Measurements from ENCODE around the gene ZNF619. TPM values are rescaled to one million over a fixed set of nuclear protein-coding genes. Genes with fewer than 3 reads are reported as not detected.

Gene ZNF619
- total and polyA plus RNA-seq, 2 of the 13 experiments (the other 11 are each of a cell fraction or from before 2014, with no cell fraction given) = 0.83 to 5.2 TPM

GRCh38 chr3:40511031-40511718 is 34.3 kb downstream of the ZNF619 start:
- Histone ChIP-seq H3K4me2 (ENCODE audit: low read depth, low read length) (no peak overlapping the region), H3K27me3 (ENCODE audit: control insufficient read depth in 1 of 2, insufficient read depth in 2 of 2, low read length in 2 of 2) (no peaks in the 10 kb centered on the region; a peak in 1 of 5 replicates), H2AFZ (ENCODE audit: low read length) (no peak overlapping the region), H3K36me3 (replicated peaks in 1 of 2; ENCODE audit: control insufficient read depth in 1 of 2, insufficient read depth in 2 of 2, low read length in 2 of 2) (peaks cover 11 to 39% of the 10 kb centered on the region in 2 experiments), H3K4me3 (replicated peaks in 1 of 3; ENCODE audit: insufficient read depth in 1 of 3, low read depth in 2 of 3, low read length in 3 of 3) (no peak overlapping the region), H3K79me2 (ENCODE audit: insufficient read depth, low read length) (peaks cover 15% of the 10 kb centered on the region), H3K27ac (ENCODE audit: extremely low read length, insufficient read depth, low read length) (no peak overlapping the region), H4K20me1 (ENCODE audit: insufficient read depth, low read length) (no peaks in the 10 kb centered on the region), H3K9me3 (ENCODE audit: low read length) (no peaks in the 10 kb centered on the region), H3K4me1 (ENCODE audit: insufficient read depth, low read length) (peaks cover 16% of the 10 kb centered on the region), H3K9ac (ENCODE audit: insufficient read depth, low read depth, low read length) (no peak overlapping the region)
- in situ Hi-C loops (cut with HindIII; ENCODE audit: extremely low pct_ligation_motif_present, low pct_unique_long_range_greater_than_20kb) = no loop called here
- 100% methylated on average over 1 of the region's 1 CpG for WGBS (ENCODE audit: low lambda C conversion rate)
- intact Hi-C loops (cut with micrococcal nuclease; ENCODE audit: unreplicated experiment) = no loop called here
- no peak; the same call in 2 of the 3 replicates for ATAC-seq
- no peak for TF ChIP-seq ZNF777 (CRISPR knock-in tag; IDR thresholded peaks at IDR 0.05)
- no peak for TF ChIP-seq SAFB2 (CRISPR knock-in tag; IDR thresholded peaks at IDR 0.05; ENCODE audit: borderline replicate concordance, low read depth)
- TF ChIP-seq ZNF816 (CRISPR knock-in tag; IDR thresholded peaks at IDR 0.05; ENCODE audit: borderline replicate concordance) = no peak
- no peak for TF ChIP-seq MZF1 (CRISPR knock-in tag; IDR thresholded peaks at IDR 0.05; ENCODE audit: borderline replicate concordance)
- BruUV-seq (replicated peaks) = no TSS peak
- no peak for DNase-seq (ENCODE audit: low spot score)
- ChIA-PET CTCF (ENCODE audit: low intra/inter-chr PET ratio, low total read pairs) (no interaction called here), POLR2A (interaction anchor here (1.1 kb wide), 1 partner anchor 13 kb away, joined by 3 read pairs; the partner anchor contains the start of gene ZNF621)
- no peak for FAIRE-seq

DNA sequence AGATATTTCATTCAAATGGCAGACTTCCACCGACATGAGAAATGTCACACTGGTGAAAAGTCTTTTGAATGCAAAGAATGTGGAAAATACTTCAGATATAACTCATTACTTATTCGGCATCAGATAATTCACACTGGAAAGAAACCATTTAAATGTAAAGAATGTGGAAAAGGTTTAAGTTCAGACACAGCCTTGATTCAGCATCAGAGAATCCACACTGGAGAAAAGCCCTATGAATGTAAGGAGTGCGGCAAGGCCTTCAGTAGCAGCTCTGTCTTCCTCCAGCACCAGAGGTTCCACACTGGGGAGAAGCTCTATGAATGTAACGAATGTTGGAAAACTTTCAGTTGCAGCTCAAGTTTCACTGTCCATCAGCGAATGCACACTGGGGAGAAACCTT is 39.3 kb downstream of the ZNF619 start:
- intact Hi-C loops (cut with micrococcal nuclease; ENCODE audit: unreplicated experiment) = no loop called here
- 97% methylated on average over 5 of the region's 5 CpGs for WGBS (ENCODE audit: low lambda C conversion rate)
- no peak overlapping the region for H2AFZ ChIP-seq (ENCODE audit: low read length)
- ChIA-PET CTCF (ENCODE audit: low intra/inter-chr PET ratio, low total read pairs) (no interaction called here), POLR2A (interaction anchor here (1.0 kb wide), 1 partner anchor 10 kb away, joined by 3 read pairs; the partner anchor contains the start of gene ZNF620)
- no peaks in the 10 kb centered on the region for H3K9me3 ChIP-seq (ENCODE audit: low read length)
- in situ Hi-C loops (cut with HindIII; ENCODE audit: extremely low pct_ligation_motif_present, low pct_unique_long_range_greater_than_20kb) = no loop called here
- H3K4me2 ChIP-seq (ENCODE audit: low read depth, low read length) = no peak overlapping the region
- FAIRE-seq (no peak), ATAC-seq (no peak), DNase-seq (ENCODE audit: low spot score) (no peak)
- H3K36me3 ChIP-seq (replicated peaks in 1 of 2; ENCODE audit: control insufficient read depth in 1 of 2, insufficient read depth in 2 of 2, low read length in 2 of 2) = peaks cover 9 to 26% of the 10 kb centered on the region in 2 experiments
- H3K27ac ChIP-seq (ENCODE audit: extremely low read length, insufficient read depth, low read length) = no peak overlapping the region
- H3K9ac ChIP-seq (ENCODE audit: insufficient read depth, low read depth, low read length) = no peak overlapping the region
- H3K79me2 ChIP-seq (ENCODE audit: insufficient read depth, low read length) = no peaks in the 10 kb centered on the region
- no peak overlapping the region for H3K4me3 ChIP-seq (replicated peaks in 1 of 3; ENCODE audit: insufficient read depth in 1 of 3, low read depth in 2 of 3, low read length in 3 of 3)
- H3K27me3 ChIP-seq (ENCODE audit: control insufficient read depth in 1 of 2, insufficient read depth in 2 of 2, low read length in 2 of 2) = no peaks in the 10 kb centered on the region
- BruUV-seq (replicated peaks) = TSS peak; percentile 40
- no peaks in the 10 kb centered on the region for H4K20me1 ChIP-seq (ENCODE audit: insufficient read depth, low read length)
- H3K4me1 ChIP-seq (ENCODE audit: insufficient read depth, low read length) = 0 out of 2 replicates have a peak, but pooled peaks cover 2% of the 10 kb centered on the region
- TF ChIP-seq DNMT3B (CRISPR knock-in tag; conservative IDR thresholded peaks at IDR 0.05) = no peak
- TF ChIP-seq, protein P1, sequence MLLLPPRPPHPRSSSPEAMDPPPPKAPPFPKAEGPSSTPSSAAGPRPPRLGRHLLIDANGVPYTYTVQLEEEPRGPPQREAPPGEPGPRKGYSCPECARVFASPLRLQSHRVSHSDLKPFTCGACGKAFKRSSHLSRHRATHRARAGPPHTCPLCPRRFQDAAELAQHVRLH (CRISPR knock-in tag; IDR thresholded peaks at IDR 0.05; ENCODE audit: borderline replicate concordance, low read depth) = no peak
- no peak for TF ChIP-seq NFYB (CRISPR knock-in tag; IDR thresholded peaks at IDR 0.05)
- TF ChIP-seq SCMH1 (CRISPR knock-in tag; IDR thresholded peaks at IDR 0.05; ENCODE audit: borderline replicate concordance) = no peak
- no peak for TF ChIP-seq ZNF263 (CRISPR knock-in tag; IDR thresholded peaks at IDR 0.05)
- TF ChIP-seq, protein P2, sequence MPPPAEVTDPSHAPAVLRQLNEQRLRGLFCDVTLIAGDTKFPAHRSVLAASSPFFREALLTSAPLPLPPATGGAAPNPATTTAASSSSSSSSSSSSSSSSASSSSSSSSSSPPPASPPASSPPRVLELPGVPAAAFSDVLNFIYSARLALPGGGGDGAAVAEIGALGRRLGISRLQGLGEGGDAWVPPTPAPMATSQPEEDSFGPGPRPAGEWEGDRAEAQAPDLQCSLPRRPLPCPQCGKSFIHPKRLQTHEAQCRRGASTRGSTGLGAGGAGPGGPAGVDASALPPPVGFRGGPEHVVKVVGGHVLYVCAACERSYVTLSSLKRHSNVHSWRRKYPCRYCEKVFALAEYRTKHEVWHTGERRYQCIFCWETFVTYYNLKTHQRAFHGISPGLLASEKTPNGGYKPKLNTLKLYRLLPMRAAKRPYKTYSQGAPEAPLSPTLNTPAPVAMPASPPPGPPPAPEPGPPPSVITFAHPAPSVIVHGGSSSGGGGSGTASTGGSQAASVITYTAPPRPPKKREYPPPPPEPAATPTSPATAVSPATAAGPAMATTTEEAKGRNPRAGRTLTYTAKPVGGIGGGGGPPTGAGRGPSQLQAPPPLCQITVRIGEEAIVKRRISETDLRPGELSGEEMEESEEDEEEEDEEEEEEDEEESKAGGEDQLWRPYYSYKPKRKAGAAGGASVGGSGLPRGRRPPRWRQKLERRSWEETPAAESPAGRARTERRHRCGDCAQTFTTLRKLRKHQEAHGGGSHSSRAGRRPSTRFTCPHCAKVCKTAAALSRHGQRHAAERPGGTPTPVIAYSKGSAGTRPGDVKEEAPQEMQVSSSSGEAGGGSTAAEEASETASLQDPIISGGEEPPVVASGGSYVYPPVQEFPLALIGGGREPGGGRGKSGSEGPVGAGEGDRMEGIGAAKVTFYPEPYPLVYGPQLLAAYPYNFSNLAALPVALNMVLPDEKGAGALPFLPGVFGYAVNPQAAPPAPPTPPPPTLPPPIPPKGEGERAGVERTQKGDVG (CRISPR knock-in tag; IDR thresholded peaks at IDR 0.05; ENCODE audit: borderline replicate concordance) = no peak
- TF ChIP-seq, protein P3, sequence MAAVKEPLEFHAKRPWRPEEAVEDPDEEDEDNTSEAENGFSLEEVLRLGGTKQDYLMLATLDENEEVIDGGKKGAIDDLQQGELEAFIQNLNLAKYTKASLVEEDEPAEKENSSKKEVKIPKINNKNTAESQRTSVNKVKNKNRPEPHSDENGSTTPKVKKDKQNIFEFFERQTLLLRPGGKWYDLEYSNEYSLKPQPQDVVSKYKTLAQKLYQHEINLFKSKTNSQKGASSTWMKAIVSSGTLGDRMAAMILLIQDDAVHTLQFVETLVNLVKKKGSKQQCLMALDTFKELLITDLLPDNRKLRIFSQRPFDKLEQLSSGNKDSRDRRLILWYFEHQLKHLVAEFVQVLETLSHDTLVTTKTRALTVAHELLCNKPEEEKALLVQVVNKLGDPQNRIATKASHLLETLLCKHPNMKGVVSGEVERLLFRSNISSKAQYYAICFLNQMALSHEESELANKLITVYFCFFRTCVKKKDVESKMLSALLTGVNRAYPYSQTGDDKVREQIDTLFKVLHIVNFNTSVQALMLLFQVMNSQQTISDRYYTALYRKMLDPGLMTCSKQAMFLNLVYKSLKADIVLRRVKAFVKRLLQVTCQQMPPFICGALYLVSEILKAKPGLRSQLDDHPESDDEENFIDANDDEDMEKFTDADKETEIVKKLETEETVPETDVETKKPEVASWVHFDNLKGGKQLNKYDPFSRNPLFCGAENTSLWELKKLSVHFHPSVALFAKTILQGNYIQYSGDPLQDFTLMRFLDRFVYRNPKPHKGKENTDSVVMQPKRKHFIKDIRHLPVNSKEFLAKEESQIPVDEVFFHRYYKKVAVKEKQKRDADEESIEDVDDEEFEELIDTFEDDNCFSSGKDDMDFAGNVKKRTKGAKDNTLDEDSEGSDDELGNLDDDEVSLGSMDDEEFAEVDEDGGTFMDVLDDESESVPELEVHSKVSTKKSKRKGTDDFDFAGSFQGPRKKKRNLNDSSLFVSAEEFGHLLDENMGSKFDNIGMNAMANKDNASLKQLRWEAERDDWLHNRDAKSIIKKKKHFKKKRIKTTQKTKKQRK (IDR thresholded peaks at IDR 0.05; ENCODE audit: low read length) = no peak

Measured in HepG2 (cell line).